Endothelial cell of umbilical vein (primary cell): Measurements from ENCODE around the gene PKD2L2.

Experiments
- CTCF ChIP-seq, 2 donors: IDR thresholded peaks; 1 replicate in 1 of 2; 2 replicates in 1 of 2; pipeline ENCODE4 v1.5.1; 2011; ENCODE audit warnings: low read length in 2 of 2, mild to moderate bottlenecking in 2 of 2, moderate library complexity in 2 of 2, control low read depth in 1 of 2, inconsistent platforms in 1 of 2, low read depth in 1 of 2; ENCODE audit not compliant: insufficient read depth in 1 of 2; ENCODE audit errors: extremely low read depth in 1 of 2
- FOS ChIP-seq: IDR thresholded peaks from 2 replicates; pipeline ENCODE4 v1.6.1; 2011; ENCODE audit warnings: mild to moderate bottlenecking, low read length, moderate library complexity, borderline replicate concordance; ENCODE audit not compliant: insufficient read depth

- TF ChIP-seq CTCF (IDR thresholded peaks at IDR 0.05; ENCODE audit: extremely low read depth in 1 of 2, insufficient read depth in 1 of 2, low read depth in 1 of 2, low read length in 2 of 2) (no peak), FOS (no peak)
These were observed 32.7 kb downstream of the PKD2L2 start for GRCh38 chr5:137921931-137922330.
